Globus pallidus (tissue), 1 donor: Measurements from ENCODE around the gene CADM2.

Experiments
- DNase-seq: peaks from one replicate; pipeline ENCODE4 v3.0.0-alpha.2; 2015; ENCODE audit warnings: low spot score

The CADM2 gene

DNA sequence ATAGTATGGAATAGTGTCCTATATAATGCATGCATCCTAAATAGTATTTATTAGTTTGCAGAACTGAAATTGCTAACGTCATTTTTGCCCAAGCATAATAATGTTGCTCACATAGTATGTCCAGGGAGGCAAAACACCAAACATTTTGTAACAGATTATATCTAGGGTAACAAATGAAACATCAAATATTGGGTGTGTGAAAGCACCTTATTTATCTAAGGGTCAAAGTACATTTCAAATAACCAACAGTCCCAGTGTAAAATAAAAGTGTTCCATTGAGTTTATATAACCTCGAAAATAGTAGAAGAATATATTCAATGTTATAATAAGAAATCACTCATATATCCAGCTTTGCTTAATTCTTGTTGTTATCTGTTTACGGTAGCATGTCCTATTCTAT is 363.1 kb downstream of the CADM2 start:
- no peak for DNase-seq

GRCh38 chr3:85330071-85330470 is 371.3 kb downstream of the CADM2 start:
- DNase-seq = no peak

- no peak for DNase-seq
Observed at GRCh38 chr3:85337895-85338294, 379.1 kb downstream of the CADM2 start.

- peak; percentile 84 for DNase-seq
Observed at GRCh38 chr3:85342915-85343314, 384.1 kb downstream of the CADM2 start.

DNA sequence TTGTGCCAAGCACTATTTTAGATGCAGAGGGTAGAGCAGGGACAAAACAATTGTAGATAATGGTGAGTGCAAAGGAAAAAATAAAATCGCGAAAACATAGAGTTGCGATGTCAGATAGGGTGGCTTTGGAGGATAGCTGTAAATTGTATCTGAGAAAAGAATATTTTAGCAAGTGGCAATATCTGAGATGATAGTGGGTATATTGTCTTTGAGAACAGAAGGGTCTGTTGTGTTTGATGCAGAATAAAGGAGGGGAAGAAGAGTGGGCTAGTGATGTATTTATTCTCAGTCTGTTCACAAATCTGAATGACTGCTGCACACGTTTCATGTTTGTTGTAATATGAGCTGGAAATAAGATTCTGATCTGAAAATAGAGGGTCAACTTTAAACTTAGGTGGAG is 396.8 kb downstream of the CADM2 start:
- DNase-seq = peak; percentile 87

- DNase-seq = peak; percentile 87
Observed at GRCh38 chr3:85360742-85361387, 402.1 kb downstream of the CADM2 start.

DNA sequence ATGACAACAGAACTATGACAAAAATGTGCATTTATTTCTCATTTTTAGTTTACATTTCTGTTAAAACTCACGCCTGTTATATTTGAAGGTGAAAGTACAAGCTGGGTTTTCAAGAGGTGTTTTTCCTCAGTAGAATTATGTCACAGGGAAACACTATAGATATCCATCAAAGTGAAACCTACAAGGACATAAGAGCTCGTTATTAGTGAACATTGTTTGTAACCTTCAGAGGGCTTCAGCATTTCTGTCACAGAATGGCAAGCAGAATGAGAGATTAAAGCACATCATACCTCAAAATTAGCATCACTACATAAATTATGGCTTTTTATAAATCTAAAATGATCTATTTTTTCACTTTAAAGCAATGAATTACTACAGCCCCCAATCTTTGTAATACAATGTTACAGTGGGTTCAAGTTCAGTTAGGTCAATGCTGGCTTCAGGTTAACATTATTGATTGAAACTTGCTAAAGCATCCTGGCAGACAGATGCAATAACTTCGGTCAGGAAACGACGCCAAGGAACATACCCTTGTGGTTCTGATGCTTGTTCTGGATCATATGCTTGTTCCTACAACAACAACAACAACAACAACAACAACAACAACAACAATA is 405.6 kb downstream of the CADM2 start:
- DNase-seq = no peak

DNA sequence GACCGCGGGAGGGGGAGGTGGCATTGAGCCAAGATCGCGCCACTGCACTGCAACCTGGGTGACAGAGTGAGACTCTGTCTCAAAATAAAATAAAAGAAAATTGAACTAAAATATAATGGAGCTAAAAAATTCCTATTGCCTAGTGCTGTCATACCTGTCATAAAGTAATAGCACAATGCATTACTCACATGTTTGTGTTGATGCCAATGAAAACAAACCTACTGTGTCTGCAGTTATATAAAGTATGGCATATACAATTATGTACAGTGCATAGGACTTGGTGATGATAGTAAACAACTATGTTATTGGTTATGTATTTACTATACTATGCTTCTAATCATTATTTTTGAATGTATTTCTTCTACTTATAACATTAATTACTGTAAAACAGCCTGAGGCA is 411.6 kb downstream of the CADM2 start:
- no peak for DNase-seq

- DNase-seq = no peak
Observed at GRCh38 chr3:85376131-85376530, 417.3 kb downstream of the CADM2 start.

- DNase-seq = no peak
Observed at GRCh38 chr3:85377115-85377514, 418.3 kb downstream of the CADM2 start.

GRCh38 chr3:85384372-85384771 is 425.6 kb downstream of the CADM2 start:
- no peak for DNase-seq

DNA sequence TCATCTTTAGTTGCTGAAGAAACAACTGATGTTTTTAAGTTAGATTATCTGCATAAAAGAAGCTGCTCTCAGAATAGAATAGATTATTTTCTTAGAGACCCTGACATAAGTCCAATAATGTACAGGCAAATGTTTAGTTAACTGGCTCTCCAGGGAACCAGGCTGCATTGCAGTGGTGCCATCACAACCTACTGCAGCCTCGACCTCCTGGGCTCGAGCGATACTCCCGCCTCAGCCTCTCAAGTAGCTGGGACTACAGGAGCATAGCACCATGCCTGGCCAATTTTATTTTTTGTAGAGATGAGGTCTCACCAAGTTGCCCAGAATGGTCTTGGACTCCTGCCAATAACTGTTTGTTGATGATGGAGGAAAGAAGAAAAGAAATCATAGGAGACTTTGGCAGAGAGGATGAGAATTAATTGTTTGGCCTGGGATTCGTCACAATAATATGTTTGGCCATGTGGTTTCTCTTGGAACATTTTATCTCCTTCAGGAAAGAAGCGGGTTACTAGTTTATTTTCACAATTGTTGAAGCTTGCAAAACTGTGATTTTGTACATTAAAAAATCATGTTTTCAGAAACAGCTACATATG is 429.2 kb downstream of the CADM2 start:
- DNase-seq = no peak

GRCh38 chr3:85394424-85394823 is 435.6 kb downstream of the CADM2 start:
- DNase-seq = no peak

DNA sequence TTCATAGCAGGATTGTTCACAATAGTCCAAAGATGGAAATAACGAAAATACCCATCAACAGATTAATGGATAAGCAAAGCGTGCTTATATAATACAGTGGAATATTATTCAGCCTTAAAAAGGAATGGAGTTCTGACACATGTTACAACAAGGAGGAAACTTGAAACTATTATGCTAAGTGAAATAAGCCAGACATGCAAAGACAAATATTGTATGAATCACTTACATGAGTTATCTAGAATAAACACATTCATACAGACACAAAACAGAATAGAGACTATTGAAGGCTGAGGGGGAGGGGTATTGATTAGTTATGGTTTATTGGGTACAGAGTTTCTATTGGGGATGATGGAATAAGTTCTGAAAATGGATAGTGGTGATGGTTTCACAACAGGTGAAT is 438.6 kb downstream of the CADM2 start:
- no peak for DNase-seq

GRCh38 chr3:85426121-85426520 is 467.3 kb downstream of the CADM2 start:
- no peak for DNase-seq

DNA sequence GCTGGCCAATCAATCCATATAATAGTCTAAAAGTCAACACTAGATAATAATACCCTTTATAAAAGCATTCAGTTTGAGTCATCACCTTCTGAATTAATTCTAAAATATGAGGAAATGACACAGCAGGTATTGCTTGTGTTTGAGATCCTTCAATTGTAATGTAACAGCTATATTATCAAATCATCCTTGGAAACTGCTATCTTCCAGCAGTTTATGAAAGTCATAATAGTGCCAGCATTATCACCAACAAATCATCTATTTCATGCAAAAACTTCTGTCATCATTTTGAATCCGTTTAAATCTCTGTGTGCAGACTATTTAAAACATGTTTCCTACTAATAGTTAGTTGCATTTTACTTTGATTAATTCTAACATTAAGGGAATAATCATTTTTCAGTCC is 468.7 kb downstream of the CADM2 start:
- no peak for DNase-seq

GRCh38 chr3:85432081-85432480 is 473.3 kb downstream of the CADM2 start:
- DNase-seq = no peak

- DNase-seq = no peak
Observed at GRCh38 chr3:85433319-85433718, 474.5 kb downstream of the CADM2 start.

DNA sequence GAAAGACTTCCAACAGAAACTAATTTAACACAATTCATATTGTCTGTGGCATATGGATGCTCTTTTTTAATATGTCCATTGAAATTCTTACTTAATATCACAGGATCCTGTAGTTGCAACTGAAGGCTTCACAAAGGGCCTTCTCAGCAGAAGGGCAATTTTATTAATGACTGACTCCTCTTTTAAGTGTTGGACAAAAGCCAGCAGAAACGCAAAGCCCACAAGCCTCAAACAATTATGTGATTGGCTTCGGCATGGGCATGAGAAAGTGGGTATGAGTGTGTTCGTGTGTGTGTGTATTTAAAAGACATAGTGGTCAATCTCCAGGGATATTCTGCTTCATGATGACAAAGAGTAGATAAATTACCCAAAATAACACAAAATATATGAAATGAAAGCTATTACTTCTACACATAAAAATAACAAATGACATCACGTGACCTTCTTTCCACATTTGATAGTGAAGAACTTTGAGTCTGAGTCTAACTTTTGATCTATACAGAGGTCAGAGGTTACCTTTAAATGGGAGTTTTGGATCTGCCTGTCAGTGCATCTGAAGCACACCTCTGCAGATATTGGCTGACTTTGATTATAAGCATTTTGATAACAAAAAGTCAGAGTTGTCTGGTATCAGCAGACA is 496.9 kb downstream of the CADM2 start:
- no peak for DNase-seq

DNA sequence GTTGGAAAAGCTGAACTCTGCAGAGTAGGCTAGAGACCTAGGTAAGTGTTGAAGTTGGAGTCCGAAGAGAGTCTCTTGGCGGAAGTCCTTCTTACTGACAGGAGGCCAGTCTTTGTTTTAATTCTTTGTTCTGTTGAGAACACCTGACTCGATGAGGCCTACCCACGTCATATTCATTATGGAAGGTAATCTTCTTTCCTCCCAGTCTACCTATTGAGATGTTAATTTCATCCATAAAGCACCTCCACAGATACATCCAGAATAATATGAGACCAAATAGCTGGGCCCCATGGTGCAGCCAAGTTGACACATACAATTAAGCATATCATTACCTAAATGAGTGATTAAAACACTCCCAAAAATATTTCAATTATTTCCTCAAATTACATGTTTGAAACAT is 515.5 kb downstream of the CADM2 start:
- no peak for DNase-seq

GRCh38 chr3:85475346-85475745 is 516.6 kb downstream of the CADM2 start:
- DNase-seq = no peak

DNA sequence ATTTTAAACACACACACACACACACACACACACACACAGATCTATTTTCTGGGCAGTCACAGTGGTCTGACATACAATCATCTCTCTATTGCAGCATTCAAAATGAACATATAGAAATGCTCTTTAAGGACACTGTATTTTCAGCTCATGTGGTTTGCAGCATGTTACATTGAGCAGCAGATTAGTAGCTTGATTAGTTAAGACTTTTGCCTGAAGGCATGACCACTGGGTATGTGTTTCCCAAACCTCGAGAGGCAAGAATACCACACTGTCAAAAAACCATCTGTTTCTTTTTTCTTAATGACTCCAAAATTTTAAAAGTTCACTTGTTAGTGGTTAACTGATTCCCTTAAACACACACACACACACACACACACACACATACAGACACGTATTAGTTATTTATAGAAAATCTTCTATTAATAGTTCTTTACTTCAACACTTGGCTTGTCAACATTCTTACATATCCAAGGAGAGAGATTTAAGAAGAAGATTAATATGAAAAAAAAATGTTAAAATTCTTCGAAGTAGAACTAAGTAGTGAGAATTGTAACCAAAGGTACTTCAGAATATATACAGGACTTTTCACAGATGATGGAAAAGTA is 518.2 kb downstream of the CADM2 start:
- DNase-seq = no peak
